ENCODE results near the gene GPR26. TPM values are rescaled to one million over a fixed set of nuclear protein-coding genes. Genes with fewer than 3 reads are reported as not detected.

Gene GPR26
- total RNA-seq, 2 experiments from 2014 or later, result not detected

- no peak for ATAC-seq
- ChIA-PET POLR2A (no interaction called here), CTCF (no interaction called here)
- no peak overlapping the region for H3K4me3 Mint-ChIP-seq
- no peaks in the 10 kb centered on the region for H3K36me3 Mint-ChIP-seq (ENCODE audit: low read depth)
- peaks cover 2% of the 10 kb centered on the region for H3K27me3 Mint-ChIP-seq (ENCODE audit: low read depth)
- no peaks in the 10 kb centered on the region for H3K4me1 Mint-ChIP-seq (ENCODE audit: low read depth)
- H3K9me3 Mint-ChIP-seq (ENCODE audit: insufficient read depth), result no peaks in the 10 kb centered on the region
- no peak for DNase-seq
- H3K27ac Mint-ChIP-seq, result no peak overlapping the region
Measured at GRCh38 chr10:123635745-123636144, 30.4 kb upstream of the GPR26 start.

- DNase-seq (no peak), ATAC-seq (no peak)
- POLR2A ChIA-PET, result interaction anchor here (0.7 kb wide), 1 partner anchor 943 kb away, joined by 3 read pairs; no protein-coding TSS in a partner anchor
- H3K36me3 Mint-ChIP-seq (ENCODE audit: low read depth), result no peaks in the 10 kb centered on the region
- H3K9me3 Mint-ChIP-seq (ENCODE audit: insufficient read depth), result no peaks in the 10 kb centered on the region
- H3K27me3 Mint-ChIP-seq (ENCODE audit: low read depth), result peaks cover 2% of the 10 kb centered on the region
- CTCF ChIA-PET, result no interaction called here
- H3K27ac Mint-ChIP-seq, result no peak overlapping the region
- H3K4me1 Mint-ChIP-seq (ENCODE audit: low read depth), result no peaks in the 10 kb centered on the region
- H3K4me3 Mint-ChIP-seq, result no peak overlapping the region
Measured at GRCh38 chr10:123636598-123637325, 29.4 kb upstream of the GPR26 start.

- DNase-seq, result no peak
- CTCF ChIA-PET, result no interaction called here
- no peaks in the 10 kb centered on the region for H3K36me3 Mint-ChIP-seq (ENCODE audit: low read depth)
- H3K9me3 Mint-ChIP-seq (ENCODE audit: insufficient read depth), result no peaks in the 10 kb centered on the region
- no peak for ATAC-seq
- H3K4me3 Mint-ChIP-seq, result no peak overlapping the region
- H3K4me1 Mint-ChIP-seq (ENCODE audit: low read depth), result no peaks in the 10 kb centered on the region
- POLR2A ChIA-PET, result no interaction called here
- no peak overlapping the region for H3K27ac Mint-ChIP-seq
- peaks cover 2% of the 10 kb centered on the region for H3K27me3 Mint-ChIP-seq (ENCODE audit: low read depth)
Measured at GRCh38 chr10:123637326-123637880, 28.8 kb upstream of the GPR26 start.

GRCh38 chr10:123639131-123639530 lies 27.0 kb upstream of the GPR26 start:
- Mint-ChIP-seq H3K4me3 (no peak overlapping the region), H3K27ac (no peak overlapping the region), H3K27me3 (ENCODE audit: low read depth) (peaks cover 2% of the 10 kb centered on the region), H3K9me3 (ENCODE audit: insufficient read depth) (no peaks in the 10 kb centered on the region), H3K36me3 (ENCODE audit: low read depth) (no peaks in the 10 kb centered on the region), H3K4me1 (ENCODE audit: low read depth) (no peaks in the 10 kb centered on the region)
- ChIA-PET POLR2A (no interaction called here), CTCF (no interaction called here)
- no peak for DNase-seq
- no peak for ATAC-seq

DNA sequence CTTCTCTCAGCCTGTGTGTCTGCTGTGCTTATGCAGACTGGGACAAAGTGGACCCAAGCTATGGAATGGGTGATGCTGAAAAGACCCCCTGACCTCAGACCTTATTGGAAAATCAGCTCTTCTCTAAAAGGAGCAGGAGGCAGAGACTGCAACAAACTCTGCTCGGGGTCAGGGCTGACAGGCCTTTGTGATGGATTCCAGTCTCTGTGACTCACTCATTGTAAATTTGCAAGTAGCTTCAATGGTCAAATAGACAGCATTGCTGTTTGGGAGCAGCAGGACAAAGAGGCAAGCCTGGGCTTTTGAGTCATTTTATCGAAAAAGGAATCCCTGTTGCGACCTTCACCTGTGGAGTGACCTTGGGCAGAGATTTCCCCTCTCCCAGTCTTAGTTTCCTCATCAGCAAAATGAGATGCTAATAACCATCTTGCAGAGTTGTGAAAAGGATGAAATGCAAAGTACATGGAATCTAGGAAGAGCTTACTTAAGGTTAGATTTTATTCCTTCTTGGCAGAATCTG lies 26.1 kb upstream of the GPR26 start:
- H3K4me3 Mint-ChIP-seq, result no peak overlapping the region
- ChIA-PET POLR2A (no interaction called here), CTCF (no interaction called here)
- H3K27ac Mint-ChIP-seq, result no peak overlapping the region
- no peak for DNase-seq
- H3K4me1 Mint-ChIP-seq (ENCODE audit: low read depth), result no peaks in the 10 kb centered on the region
- H3K27me3 Mint-ChIP-seq (ENCODE audit: low read depth), result peaks cover 2% of the 10 kb centered on the region
- H3K36me3 Mint-ChIP-seq (ENCODE audit: low read depth), result no peaks in the 10 kb centered on the region
- no peaks in the 10 kb centered on the region for H3K9me3 Mint-ChIP-seq (ENCODE audit: insufficient read depth)
- no peak for ATAC-seq

DNA sequence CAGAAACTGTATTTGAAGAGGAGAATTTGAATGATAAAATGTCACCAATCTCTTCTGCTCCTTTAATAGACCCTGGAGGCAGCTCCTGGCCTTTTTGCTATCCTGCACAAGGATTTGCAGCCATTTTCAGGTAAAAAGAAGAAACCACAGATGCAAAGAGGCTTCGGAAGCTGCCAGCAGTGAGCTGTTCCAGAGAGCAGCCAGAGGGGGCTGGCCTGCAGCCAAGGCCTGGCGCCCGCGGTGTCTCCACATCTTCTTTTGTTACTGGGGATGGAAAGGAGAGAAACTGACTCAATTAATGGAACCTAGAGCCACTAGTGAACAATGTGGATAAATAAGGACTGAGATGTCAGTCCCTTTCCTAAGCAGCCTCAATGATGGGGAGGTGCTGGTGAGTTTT lies 23.9 kb upstream of the GPR26 start:
- DNase-seq (no peak), ATAC-seq (no peak)
- no peak overlapping the region for H3K4me3 Mint-ChIP-seq
- H3K4me1 Mint-ChIP-seq (ENCODE audit: low read depth), result no peaks in the 10 kb centered on the region
- H3K27ac Mint-ChIP-seq, result no peak overlapping the region
- ChIA-PET CTCF (no interaction called here), POLR2A (no interaction called here)
- no peaks in the 10 kb centered on the region for H3K9me3 Mint-ChIP-seq (ENCODE audit: insufficient read depth)
- no peaks in the 10 kb centered on the region for H3K36me3 Mint-ChIP-seq (ENCODE audit: low read depth)
- peaks cover 2% of the 10 kb centered on the region for H3K27me3 Mint-ChIP-seq (ENCODE audit: low read depth)

DNA sequence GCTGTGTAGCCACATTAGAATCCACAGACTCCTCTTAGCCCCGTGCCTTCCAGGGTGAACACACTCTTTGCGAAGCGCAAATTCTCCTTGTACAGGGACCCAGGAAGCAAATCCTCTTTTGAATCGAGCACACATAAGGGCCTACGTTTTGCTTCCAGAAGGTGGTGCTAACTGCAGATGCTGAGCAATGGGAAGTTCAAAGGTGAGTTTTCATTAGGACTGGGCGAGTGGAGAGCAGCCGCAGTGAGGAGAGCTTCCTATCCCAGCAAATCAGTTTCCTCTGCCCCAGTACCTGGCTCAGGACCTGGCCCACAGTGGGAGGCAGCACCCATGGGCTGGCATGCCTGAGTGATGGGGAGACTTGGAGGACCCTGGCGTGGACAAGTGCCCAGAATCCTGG lies 23.5 kb upstream of the GPR26 start:
- H3K9me3 Mint-ChIP-seq (ENCODE audit: insufficient read depth), result no peaks in the 10 kb centered on the region
- peaks cover 2% of the 10 kb centered on the region for H3K27me3 Mint-ChIP-seq (ENCODE audit: low read depth)
- no peaks in the 10 kb centered on the region for H3K4me1 Mint-ChIP-seq (ENCODE audit: low read depth)
- DNase-seq, result no peak
- no peak overlapping the region for H3K27ac Mint-ChIP-seq
- no peak overlapping the region for H3K4me3 Mint-ChIP-seq
- CTCF ChIA-PET, result no interaction called here
- POLR2A ChIA-PET, result no interaction called here
- H3K36me3 Mint-ChIP-seq (ENCODE audit: low read depth), result no peaks in the 10 kb centered on the region
- no peak for ATAC-seq

DNA sequence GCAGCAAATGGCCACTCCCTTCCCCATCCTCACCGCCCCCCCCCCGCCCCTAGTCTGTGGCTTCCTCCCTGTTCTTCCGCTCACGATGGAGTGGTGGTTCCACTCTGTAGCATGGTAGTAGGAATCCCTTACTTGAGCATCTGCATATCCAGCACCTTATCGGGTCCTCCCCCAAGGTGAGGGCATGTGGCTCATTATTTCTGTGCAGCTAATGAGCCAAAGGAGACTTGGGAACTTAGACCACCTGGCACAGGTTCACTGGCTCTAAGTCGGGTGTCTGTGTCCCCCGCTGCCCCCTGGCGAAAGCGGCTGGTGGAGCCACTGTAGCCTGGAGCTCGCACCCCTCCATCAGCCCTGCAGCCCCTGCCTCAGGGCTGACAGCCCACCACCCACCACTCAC lies 22.8 kb upstream of the GPR26 start:
- ChIA-PET CTCF (no interaction called here), POLR2A (no interaction called here)
- H3K4me3 Mint-ChIP-seq, result no peak overlapping the region
- no peaks in the 10 kb centered on the region for H3K27me3 Mint-ChIP-seq (ENCODE audit: low read depth)
- no peaks in the 10 kb centered on the region for H3K9me3 Mint-ChIP-seq (ENCODE audit: insufficient read depth)
- H3K36me3 Mint-ChIP-seq (ENCODE audit: low read depth), result no peaks in the 10 kb centered on the region
- H3K27ac Mint-ChIP-seq, result no peak overlapping the region
- DNase-seq, result no peak
- ATAC-seq, result no peak
- H3K4me1 Mint-ChIP-seq (ENCODE audit: low read depth), result no peaks in the 10 kb centered on the region

DNA sequence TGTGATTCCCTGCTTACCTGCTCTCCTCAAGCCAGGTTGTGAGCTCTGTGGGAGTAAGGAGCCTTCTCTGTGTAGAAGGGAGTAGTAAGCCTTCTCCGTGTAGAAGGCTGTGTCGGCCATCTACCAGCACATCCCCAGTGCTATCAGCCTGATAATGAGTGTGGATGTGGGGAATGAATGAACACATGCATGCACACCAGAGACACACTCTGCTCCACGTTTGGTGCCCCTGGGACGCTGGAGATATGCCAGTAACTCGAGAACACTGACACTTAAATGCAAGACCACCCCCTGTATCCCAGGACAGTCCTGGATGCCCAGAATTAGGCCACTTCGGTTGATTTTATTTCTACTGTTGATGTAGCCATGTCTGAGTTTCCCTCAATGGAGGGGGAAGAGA lies 21.1 kb upstream of the GPR26 start:
- H3K27ac Mint-ChIP-seq, result no peak overlapping the region
- ChIA-PET POLR2A (no interaction called here), CTCF (no interaction called here)
- no peak overlapping the region for H3K4me3 Mint-ChIP-seq
- no peaks in the 10 kb centered on the region for H3K4me1 Mint-ChIP-seq (ENCODE audit: low read depth)
- ATAC-seq (no peak), DNase-seq (no peak)
- no peaks in the 10 kb centered on the region for H3K27me3 Mint-ChIP-seq (ENCODE audit: low read depth)
- no peaks in the 10 kb centered on the region for H3K9me3 Mint-ChIP-seq (ENCODE audit: insufficient read depth)
- H3K36me3 Mint-ChIP-seq (ENCODE audit: low read depth), result no peaks in the 10 kb centered on the region

DNA sequence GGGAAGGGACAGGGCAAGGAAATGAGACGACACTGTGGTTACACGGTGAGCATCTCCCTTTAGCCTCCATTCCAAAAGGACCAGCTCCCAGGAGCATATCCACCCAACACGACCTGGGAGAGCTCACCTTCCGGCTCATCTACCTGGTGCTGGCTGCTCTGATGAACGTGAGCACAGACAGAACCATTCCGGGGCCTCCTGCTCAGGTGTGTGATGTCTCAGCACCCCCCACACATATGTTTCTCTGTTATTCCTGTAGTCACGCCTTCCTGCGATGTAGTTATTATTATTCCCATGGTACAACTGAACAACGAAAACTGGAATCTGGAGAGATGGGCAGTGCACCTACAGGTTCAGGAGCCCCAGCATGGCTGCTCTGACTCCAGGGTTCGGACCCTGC lies 20.5 kb upstream of the GPR26 start:
- no peaks in the 10 kb centered on the region for H3K9me3 Mint-ChIP-seq (ENCODE audit: insufficient read depth)
- ChIA-PET POLR2A (no interaction called here), CTCF (no interaction called here)
- no peak for DNase-seq
- H3K4me1 Mint-ChIP-seq (ENCODE audit: low read depth), result no peaks in the 10 kb centered on the region
- no peaks in the 10 kb centered on the region for H3K27me3 Mint-ChIP-seq (ENCODE audit: low read depth)
- ATAC-seq, result no peak
- H3K27ac Mint-ChIP-seq, result no peak overlapping the region
- H3K36me3 Mint-ChIP-seq (ENCODE audit: low read depth), result no peaks in the 10 kb centered on the region
- H3K4me3 Mint-ChIP-seq, result no peak overlapping the region

DNA sequence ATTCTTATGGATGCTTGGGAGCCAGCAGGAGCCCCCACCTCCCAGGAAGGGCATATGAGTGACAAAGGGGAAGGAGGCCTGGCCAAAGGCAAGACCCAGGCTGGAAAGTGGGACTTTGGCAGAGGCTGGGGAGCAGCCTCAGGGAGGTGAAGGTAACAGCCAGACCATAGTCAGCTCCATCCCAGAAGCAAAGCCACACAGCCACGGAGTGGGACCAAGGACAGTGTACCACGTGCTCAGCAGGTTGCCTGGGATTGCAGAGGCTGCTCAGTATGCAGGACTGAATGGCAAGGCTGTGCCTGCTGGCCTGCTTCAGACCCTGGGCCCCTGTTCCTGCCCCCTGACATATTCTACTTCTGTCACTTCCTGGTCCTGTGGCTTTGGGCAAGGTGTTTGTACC lies 17.6 kb upstream of the GPR26 start:
- no peaks in the 10 kb centered on the region for H3K36me3 Mint-ChIP-seq (ENCODE audit: low read depth)
- no peak overlapping the region for H3K27ac Mint-ChIP-seq
- no peaks in the 10 kb centered on the region for H3K4me1 Mint-ChIP-seq (ENCODE audit: low read depth)
- no peak for ATAC-seq
- no peaks in the 10 kb centered on the region for H3K9me3 Mint-ChIP-seq (ENCODE audit: insufficient read depth)
- CTCF ChIA-PET, result no interaction called here
- DNase-seq, result no peak
- H3K4me3 Mint-ChIP-seq, result no peak overlapping the region
- H3K27me3 Mint-ChIP-seq (ENCODE audit: low read depth), result no peaks in the 10 kb centered on the region
- POLR2A ChIA-PET, result no interaction called here

- CTCF ChIA-PET, result no interaction called here
- Mint-ChIP-seq H3K4me3 (no peak overlapping the region), H3K27ac (no peak overlapping the region), H3K9me3 (ENCODE audit: insufficient read depth) (no peaks in the 10 kb centered on the region), H3K27me3 (ENCODE audit: low read depth) (no peaks in the 10 kb centered on the region), H3K36me3 (ENCODE audit: low read depth) (no peaks in the 10 kb centered on the region), H3K4me1 (ENCODE audit: low read depth) (no peaks in the 10 kb centered on the region)
- ATAC-seq (no peak), DNase-seq (no peak)
- POLR2A ChIA-PET, result no interaction called here
Measured at GRCh38 chr10:123649676-123650075, 16.5 kb upstream of the GPR26 start.

All from activated CD8-positive, alpha-beta T cell treated with anti-CD3 and anti-CD28 coated beads, Interleukin-2, amount 10 ng/mL, durations not matched to agents 7 days and 5 days (primary cell).